ENCODE data around the gene OR5AR1. TPM values are rescaled to one million over a fixed set of nuclear protein-coding genes. Genes with fewer than 3 reads are reported as not detected.
"Not testable (repeated sequence)": the region's sequence is repeated elsewhere in the genome, so short reads cannot be mapped to it uniquely, and the experiment has no call there.

Gene OR5AR1
- total RNA-seq = not detected

GRCh38 chr11:56663386-56663785, at the start of gene OR5AR1:
OR5AR1 (plus strand) TSS chr11:56663686; CDS start chr11:56663686, 0 bp downstream.
- no peak for DNase-seq (ENCODE audit: low spot score)

DNA sequence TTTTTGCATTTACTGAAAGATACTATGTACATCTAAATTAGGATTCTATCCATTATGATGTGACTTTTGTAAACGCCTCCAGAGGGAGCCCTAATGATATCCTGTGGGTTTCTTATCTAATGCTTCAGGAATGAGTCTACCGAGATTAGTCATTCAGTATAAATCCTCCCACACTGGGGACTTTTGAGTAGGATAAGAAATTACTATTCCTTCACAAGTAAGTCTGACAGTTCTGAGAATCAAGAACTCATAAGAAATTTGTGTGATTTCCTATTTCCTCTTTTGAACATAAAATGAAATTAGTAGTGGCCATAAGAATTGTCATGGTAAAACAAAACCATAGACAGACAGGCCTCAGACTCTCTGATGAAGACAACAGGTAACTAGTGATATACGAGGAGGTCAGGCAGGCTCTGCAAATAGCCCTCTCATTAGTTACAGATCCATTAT, 38.8 kb upstream of the OR5AR1 start:
- DNase-seq (ENCODE audit: low spot score) = no peak

- DNase-seq (ENCODE audit: low spot score) = no peak
Observed at GRCh38 chr11:56625946-56626345, 37.5 kb upstream of the OR5AR1 start.

GRCh38 chr11:56632329-56632728, 31.2 kb upstream of the OR5AR1 start:
- no peak for DNase-seq (ENCODE audit: low spot score)

- DNase-seq (ENCODE audit: low spot score) = no peak
Observed at GRCh38 chr11:56636861-56637260, 26.6 kb upstream of the OR5AR1 start.

GRCh38 chr11:56637500-56637899, 26.0 kb upstream of the OR5AR1 start:
- DNase-seq (ENCODE audit: low spot score) = no peak

- DNase-seq (ENCODE audit: low spot score) = no peak
Observed at GRCh38 chr11:56642339-56642738, 21.1 kb upstream of the OR5AR1 start, which contains the start of gene OR5AP2. OR5AP2 (minus strand) TSS chr11:56642439; CDS start chr11:56642439, 0 bp downstream.

- no peak for DNase-seq (ENCODE audit: low spot score)
Observed at GRCh38 chr11:56659755-56660154, 3.7 kb upstream of the OR5AR1 start.

- no peak for DNase-seq (ENCODE audit: low spot score)
Observed at GRCh38 chr11:56670984-56671383, 7.5 kb downstream of the OR5AR1 start.

GRCh38 chr11:56688554-56689100, 25.1 kb downstream of the OR5AR1 start:
- DNase-seq (ENCODE audit: low spot score) = no peak

- DNase-seq (ENCODE audit: low spot score) = not testable (repeated sequence)
Observed at GRCh38 chr11:56691179-56691578, 27.7 kb downstream of the OR5AR1 start.

DNA sequence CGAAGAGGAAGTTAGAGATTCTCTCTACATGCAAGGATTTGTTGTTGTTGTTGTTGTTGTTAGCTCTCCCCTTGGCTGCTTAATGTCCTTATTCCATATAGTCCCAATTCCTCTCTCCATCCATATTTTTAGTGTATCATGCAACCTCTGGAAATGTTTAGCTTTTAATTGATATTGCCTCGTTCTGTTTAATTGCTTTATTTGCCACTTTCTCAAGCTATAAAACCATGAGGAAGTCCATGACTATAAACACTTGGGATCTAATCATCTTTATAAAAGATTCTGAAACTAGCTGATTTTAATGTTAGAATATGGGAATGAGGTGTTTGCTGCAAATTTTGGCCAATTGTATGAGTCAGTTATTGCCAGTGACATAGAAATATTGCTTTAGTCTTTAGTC, 29.9 kb downstream of the OR5AR1 start:
- DNase-seq (ENCODE audit: low spot score) = no peak

GRCh38 chr11:56698795-56699194, 35.3 kb downstream of the OR5AR1 start, which contains the start of gene OR9G1:
OR9G1 (plus strand) TSS chr11:56699095; CDS start chr11:56700388, 1,293 bp downstream.
- DNase-seq (ENCODE audit: low spot score) = no peak

DNA sequence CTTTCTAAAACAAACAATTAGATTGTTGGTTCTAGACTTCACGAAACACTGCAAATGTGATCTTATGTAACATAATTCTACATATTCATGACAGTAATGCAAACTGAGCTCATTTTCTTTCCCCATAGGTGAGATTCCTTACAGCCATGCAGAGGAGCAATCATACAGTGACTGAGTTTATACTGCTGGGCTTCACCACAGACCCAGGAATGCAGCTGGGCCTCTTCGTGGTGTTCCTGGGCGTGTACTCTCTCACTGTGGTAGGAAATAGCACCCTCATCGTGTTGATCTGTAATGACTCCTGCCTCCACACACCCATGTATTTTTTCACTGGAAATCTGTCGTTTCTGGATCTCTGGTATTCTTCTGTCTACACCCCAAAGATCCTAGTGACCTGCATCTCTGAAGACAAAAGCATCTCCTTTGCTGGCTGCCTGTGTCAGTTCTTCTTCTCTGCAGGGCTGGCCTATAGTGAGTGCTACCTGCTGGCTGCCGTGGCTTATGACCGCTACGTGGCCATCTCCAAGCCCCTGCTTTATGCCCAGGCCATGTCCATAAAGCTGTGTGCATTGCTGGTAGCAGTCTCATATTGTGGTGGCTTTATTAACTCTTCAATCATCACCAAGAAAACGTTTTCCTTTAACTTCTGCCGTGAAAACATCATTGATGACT, 36.9 kb downstream of the OR5AR1 start:
- DNase-seq (ENCODE audit: low spot score) = no peak

GRCh38 chr11:56700914-56701485, 37.5 kb downstream of the OR5AR1 start:
- DNase-seq (ENCODE audit: low spot score) = no peak

DNA sequence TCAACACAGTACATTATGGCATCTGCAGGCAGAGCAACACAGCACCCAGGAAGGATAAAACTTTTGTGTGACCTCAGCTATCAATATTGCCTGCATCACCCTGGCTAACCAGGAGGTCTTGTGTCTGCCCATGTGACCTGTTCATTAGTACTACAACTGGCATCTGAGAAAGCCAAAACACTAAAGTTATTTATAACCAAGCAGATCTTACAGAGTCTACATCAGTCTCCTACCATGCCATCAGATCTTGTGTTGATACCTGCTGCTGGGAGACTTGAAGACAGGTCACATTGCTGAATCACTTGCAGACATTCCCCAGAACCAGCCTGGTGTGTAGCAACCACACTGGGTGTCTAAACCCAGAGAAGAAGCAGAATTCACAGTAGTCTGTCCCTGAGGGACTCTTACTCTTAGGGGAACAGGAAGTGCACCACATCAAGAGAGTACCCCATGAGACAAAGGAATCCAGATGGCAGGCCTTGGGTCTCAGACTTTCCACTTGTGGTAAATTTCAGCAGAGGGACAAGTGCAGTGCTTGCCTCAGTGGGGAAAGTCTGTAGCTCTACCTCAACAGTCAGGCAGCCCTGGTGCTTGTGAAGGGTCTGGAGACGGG, 42.4 kb downstream of the OR5AR1 start:
- DNase-seq (ENCODE audit: low spot score) = no peak

DNA sequence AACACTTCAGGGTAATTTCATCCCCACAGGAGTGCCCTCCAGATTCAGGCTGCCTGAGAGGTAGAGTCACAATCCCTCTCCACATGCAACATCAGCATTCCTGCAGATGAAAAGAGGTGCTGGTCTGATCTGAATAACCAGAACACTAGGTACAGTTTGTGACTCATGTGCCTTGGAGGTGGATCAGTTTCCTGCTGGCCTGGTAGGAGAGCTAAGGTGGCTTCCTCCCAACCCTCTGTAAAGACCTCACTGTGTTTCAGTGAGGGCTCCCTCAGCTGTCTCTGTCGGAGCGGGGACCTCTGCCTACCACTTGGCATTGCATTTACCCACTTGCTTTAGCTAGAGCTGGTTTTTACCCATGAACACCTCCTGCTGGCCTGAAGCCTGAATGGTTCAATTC, 43.0 kb downstream of the OR5AR1 start:
- no peak for DNase-seq (ENCODE audit: low spot score)

- no peak for DNase-seq (ENCODE audit: low spot score)
Observed at GRCh38 chr11:56714206-56714605, 50.7 kb downstream of the OR5AR1 start.

Data from ureter (tissue), 1 donor.